HG02840 (cell line): Measurements from ENCODE around the gene PACS2.

Experiments
- ATAC-seq: cut with Tn5 transposase; IDR thresholded peaks from one replicate; pipeline ENCODE4 v1.9.1; 2021; ENCODE audit warnings: mild to moderate bottlenecking, moderate library complexity, moderate number of reproducible peaks; ENCODE audit not compliant: unreplicated experiment, low FRiP score

PACS2 gene

GRCh38 chr14:105383083-105383730 lies 68.7 kb downstream of the PACS2 start:
- ATAC-seq, result no peak

DNA sequence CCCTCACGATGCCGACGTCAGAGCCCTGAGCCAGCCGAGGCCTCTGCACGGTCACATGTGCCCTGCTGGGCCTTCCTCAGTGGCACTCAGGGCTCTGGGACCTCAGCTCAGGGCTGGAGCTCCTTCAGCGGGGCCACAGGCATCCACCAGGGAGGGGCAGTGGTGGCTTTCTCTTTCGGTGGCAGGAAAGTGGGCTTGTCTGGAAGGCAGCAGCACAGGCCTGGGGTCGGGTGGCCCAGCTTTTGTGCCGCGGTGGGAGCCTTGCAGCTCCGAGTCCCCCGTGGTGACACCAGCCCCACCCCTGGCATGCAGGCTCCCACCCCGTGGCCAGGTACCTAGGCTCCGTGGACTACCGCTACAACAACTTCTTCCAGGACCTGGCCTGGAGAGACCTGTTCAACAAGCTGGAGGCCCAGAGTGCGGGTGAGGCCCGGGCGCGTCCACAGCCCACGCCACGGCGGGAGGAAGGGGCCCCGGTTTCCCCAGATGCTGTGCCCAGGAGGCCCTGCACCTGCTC lies 69.6 kb downstream of the PACS2 start:
- no peak for ATAC-seq

GRCh38 chr14:105384605-105385321 lies 70.2 kb downstream of the PACS2 start:
- ATAC-seq, result no peak

GRCh38 chr14:105385322-105385637 lies 70.7 kb downstream of the PACS2 start:
- no peak for ATAC-seq

DNA sequence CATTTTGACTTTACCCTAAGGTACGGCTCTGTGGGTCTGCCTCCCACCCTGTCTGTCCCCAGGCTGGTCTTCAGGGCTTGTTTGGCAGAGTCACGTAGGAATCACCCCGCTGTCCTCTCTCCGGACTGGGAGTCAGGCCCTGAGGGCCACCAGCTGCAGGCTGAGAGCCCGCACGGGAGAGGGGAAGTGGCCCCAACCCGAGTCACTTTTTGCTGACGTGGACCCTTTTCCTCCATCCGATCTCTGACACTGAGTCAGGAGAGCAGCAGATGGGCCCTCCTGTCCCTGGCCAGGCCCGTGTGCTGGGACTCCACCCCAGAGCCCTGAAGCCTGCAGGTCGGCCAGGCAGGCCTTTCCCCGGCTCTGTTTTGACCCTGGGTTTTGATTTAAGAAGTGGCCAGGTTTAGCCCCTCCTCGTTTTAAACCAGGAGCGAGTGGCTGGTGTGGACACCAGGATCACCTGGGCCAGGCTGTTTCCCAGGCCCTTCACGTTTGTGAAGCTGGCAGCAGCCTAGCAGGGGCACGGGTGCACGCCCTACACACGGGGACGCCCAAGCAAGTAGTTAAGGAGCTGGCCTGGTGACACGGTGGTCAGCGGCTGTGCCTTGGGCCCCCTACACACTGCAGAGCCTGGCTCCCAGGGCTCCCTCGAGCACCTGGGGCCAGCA lies 71.3 kb downstream of the PACS2 start:
- no peak for ATAC-seq

- no peak for ATAC-seq
Measured at GRCh38 chr14:105386581-105387529, 72.3 kb downstream of the PACS2 start.

DNA sequence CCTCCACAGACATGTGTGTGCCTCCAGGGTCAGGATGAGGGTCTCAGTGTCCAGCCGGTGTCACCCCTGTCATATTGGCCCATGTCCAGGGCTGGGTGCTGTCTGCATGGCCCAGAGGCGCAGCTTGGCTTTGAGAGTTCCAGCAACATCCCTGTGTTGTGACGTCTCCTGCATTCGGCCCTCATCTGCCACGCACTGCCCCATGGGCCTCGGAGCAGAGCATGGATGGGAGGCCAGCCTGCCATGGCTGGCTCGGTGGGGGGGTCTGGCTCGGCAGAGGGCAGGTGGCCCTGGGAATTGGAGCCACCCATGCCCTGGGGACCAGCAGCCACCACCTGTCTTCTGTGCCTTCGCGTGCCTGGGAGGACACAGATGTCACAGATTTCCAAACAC lies 73.0 kb downstream of the PACS2 start:
- ATAC-seq, result no peak

DNA sequence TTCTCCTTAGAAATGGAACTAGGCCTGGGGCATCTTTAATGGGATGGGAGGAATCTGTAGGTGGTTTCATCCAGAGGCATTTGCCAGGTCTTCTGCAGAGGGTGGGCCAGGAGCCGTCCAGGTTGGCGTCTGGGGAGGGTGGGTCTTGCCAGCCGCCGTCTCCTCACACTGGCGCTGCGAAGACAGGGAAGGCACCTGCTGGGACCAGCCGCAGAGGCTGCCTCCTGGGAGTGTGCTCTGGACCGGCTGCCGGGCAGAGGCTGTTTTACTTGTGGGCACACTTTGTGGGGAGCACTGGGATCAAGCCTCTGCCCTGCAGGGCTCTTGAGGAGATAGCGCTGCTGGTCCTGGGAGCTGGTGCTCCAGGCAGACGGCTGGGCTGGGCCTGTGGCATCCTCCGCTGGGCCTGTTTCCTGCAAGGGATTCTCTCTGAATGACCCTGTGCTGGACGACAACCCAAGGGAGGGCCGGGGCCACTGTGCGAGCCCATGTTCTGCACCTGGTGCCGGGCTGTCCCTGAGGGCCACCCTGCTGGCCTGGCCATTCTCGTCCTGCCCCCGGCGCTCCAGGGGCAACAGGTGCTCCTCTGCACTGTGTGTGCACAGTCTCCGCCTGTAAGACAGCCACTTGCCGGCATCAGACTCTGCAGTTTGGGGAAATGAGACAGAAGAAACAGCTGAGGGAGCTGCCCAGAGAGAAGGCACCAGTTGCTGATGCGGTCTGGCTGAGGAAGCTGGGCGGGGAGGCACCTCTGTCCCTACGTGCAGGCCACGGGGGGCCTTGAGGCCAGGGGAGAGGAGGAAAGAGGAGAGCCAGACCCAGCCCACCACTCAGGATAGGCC lies 73.8 kb downstream of the PACS2 start:
- no peak for ATAC-seq

- ATAC-seq, result no peak
Measured at GRCh38 chr14:105388976-105389375, 74.4 kb downstream of the PACS2 start.

DNA sequence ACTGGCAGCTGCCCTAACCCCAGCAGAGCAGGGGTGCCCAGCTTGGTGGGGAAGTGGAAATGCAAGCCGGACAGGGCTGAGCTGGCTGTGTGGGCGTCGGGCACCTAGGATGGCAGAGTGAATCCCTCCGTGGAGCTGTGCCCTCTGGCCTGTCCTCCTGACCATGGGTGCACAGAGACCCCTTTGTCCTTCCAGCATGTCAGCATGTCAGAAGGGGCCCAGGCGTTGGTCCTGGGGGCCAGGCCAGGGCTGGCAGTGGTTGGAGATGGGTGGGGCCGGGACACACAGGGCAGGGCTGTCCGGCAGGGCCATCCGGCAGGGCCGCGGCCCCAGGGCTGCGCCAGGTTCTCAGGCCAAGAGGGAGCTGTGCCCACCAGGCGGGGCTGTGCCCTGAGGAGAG lies 75.0 kb downstream of the PACS2 start:
- no peak for ATAC-seq

DNA sequence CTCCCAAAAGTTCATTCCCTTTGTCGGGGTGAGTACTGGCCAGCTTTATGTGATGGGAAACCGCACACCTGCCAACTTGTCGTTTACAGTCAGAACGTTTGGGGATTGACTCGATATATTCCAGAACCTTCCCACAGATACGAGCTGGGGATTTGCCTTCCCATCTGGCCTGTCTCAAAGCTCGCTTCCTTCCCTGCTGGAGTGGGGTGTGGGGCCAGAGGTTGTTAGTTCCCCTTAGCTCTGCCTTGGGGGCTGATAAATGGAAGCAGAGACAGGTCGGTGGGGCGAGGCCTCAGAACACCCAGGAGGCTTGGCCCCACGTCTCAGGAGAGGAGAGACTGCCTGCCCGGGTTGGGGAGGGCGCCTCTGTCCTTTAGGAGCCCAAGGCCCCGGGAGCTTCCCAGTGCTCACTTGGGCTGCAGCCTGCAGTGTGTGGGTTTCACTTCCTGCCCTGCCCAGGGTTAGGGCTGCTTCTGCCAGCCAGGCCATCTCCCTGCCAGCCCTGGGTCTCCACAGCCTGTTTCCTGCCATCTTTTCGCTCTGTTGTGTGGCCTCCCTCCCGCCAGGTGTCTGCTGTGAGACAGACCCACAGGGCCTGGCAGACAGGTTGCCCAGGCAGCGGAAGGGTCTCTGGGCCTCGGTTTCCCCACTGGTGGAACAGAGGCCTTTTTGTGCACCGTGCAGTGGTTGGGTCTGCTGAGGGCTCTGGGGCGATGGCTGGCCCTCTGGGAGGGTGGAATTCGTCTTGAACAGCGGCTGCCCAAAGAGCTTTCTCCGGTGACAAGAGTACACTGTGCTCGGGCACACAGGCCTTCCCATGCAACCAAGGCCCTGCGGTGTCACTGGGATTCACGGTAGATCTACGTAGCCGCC lies 75.7 kb downstream of the PACS2 start:
- no peak for ATAC-seq

GRCh38 chr14:105390849-105391500 lies 76.4 kb downstream of the PACS2 start:
- ATAC-seq, result no peak

DNA sequence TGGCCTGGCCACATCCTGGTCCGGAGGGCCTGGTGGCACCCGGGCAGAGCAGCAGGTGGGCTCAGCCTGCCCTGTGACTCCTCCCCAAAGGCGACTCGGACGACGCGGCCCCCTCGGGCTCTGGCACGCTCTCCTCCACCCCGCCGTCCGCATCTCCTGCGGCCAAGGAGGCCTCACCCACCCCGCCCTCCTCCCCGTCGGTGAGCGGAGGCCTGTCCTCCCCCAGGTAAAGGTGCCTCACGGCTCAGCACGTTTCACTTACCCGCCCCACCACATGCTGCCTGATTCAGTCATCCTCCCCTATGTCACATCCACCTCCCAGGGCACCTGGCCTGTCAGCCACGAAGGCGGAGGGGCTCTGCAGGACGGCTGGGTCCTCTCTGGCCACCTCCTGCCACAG lies 77.0 kb downstream of the PACS2 start:
- ATAC-seq, result no peak

DNA sequence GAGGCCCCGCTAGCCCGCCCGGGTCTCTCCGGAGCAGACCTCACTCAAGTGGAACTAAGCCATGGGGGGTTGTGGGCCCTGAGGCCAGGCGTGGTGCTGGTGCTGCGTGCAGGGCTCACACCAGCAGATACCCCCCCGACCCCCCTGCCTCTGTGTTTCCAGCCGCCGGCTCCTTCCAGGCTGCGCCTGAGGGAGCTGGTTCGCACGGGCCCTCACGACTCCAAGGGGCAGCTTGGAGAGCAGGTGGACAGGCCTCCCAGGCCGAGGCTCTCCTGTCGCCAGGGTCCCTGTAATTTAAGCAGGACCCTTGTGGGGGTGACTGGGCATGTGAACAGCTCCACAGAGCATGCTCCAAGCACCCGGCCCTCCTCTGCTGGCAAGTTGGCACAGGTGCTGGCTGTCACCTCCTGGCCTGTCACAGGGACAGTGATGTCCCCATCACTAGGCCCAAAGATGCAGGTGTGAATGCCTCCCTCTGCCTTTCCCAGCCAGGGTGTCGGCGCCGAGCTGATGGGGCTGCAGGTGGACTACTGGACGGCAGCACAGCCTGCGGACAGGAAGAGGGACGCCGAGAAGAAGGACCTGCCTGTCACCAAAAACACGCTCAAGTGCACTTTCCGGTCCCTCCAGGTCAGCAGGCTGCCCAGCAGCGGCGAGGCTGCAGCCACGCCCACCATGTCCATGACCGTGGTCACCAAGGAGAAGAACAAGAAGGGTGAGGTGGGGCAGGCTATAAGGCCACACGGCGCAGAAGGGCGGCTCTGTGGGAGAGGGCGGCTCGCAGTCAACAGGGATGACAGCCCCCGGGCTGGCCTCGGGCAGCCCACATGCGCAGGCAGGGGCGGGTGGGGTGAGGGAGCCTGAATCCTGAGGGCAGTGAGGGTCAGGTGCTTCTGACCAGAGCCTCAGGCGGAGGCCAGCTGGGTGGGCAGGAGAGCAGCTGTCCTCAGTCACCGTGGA lies 77.9 kb downstream of the PACS2 start:
- no peak for ATAC-seq

DNA sequence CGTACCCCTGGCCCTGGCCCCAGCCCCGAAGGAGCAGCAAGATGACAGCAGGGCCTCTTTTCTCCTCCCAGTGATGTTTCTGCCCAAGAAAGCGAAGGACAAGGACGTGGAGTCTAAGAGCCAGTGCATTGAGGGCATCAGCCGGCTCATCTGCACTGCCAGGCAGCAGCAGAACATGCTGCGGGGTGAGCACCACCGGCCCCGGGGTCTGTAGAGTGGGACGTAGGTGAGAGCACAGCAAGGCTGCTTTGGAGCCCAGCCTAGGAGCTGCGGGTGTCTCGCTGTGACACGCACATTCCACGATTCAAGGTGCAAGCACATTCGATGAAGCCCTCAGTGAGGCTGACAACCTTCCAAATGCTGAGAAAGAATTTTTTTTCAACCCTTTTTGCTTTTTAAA lies 78.6 kb downstream of the PACS2 start:
- no peak for ATAC-seq

DNA sequence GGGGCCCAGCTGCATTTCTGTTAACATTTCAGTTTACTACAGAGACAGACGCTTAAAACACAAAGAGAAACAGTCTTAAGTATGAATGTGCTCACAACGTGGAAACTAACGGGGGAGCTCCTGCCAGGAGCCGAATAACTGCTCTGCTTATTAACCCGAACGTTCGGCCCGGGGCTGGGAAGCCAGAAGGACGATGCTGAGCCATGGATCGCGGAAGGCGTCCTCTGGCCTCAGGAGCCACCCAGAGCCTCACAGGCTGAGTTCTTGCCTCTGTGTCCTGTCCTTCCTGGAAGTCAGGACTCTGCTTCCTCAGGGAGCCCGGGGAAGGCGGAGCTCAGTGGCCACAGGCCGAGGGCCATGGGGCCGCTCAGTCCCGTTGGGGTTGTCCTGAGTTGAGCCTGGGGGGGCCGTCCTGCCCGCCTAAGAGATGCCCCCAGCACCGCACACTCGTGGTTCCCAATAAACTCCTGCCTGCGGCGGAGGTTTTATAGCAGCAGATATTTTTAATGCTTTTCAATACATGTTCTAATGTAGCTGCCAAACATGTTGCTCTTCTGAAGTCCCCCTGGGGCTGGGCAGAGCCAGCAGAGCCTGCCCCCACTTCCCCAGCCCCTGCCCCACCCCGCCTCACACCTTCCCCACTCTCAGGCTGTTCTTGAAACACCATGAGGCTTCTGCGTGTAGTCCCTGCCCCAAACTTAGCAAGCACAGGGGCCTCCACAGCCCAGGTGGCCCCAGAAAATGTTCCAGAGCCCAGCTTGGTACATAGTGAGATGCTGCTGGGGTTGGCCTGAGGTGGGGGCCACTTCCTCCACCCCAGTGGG lies 80.4 kb downstream of the PACS2 start:
- ATAC-seq, result no peak

- ATAC-seq, result no peak
Measured at GRCh38 chr14:105395538-105395854, 80.9 kb downstream of the PACS2 start.
